DMS153 treated with DMSO at 0.1 percent for 48 hours (cell line): ENCODE results near the gene FAM89B.

Experiments used
- DNase-seq: peaks from one replicate; lab custom pipeline; 2025; ENCODE audit not compliant: unreplicated experiment; lab: John Stamatoyannopoulos, UW

Gene FAM89B

GRCh38 chr11:65588199-65589054, 16.1 kb downstream of the FAM89B start:
- DNase-seq: peak; percentile 1

DNA sequence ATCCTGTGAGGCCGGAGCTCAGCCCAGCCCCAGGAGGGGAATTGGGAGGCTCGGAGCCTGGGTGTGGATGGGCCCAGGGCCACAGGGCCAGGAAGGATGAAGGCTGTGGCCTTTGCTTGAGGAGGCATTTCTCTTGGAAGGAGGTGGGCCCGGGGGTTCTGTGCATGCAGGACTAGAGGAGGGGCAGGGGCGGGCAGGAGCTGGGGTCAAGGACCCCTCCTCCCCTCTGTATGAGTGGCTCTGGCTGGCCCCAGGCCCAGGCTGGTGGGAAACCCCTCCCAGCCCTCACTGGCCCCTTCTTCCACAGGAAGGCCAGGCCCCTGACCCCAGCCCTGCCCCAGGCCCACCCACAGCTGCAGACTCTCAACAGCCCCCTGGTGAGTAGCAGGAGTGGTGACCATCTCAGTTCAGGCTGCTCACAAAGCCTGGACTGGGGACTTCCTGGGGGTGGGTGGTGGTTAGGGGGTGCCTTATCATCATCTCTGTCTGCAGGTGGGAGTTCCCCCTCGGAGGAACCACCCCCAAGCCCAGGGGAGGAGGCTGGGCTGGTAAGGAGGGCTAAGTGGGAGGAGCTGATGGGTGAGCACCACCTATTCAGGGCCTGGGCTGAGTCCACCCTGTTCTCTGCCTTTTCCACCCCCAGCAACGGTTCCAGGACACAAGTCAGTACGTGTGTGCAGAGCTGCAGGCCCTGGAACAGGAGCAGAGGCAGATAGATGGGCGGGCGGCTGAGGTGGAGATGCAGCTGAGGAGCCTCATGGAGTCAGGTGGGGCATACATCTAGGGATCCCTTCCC, 17.3 kb downstream of the FAM89B start:
- no peak for DNase-seq

DNA sequence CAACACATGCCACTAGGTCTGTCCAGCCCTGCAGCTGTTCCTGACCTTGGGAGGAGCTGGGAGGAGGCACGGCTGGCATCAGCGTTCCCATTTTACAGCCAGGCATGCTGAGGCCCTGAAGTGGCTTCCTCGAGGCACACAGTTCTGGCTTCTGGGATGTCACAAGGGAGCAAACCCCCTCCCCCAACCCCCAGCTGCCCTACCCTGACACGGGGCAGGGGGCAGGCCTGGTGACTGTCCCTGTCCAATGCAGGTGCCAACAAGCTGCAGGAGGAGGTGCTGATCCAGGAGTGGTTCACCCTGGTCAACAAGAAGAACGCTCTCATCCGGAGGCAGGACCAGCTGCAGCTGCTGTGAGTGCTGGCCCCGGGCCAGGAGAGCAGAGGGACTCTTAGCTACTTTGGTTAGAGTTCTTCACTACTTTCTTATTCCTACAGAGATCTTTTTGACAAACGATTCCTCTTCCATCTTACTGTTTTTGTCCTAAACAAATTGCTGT, 18.0 kb downstream of the FAM89B start:
- DNase-seq: no peak

DNA sequence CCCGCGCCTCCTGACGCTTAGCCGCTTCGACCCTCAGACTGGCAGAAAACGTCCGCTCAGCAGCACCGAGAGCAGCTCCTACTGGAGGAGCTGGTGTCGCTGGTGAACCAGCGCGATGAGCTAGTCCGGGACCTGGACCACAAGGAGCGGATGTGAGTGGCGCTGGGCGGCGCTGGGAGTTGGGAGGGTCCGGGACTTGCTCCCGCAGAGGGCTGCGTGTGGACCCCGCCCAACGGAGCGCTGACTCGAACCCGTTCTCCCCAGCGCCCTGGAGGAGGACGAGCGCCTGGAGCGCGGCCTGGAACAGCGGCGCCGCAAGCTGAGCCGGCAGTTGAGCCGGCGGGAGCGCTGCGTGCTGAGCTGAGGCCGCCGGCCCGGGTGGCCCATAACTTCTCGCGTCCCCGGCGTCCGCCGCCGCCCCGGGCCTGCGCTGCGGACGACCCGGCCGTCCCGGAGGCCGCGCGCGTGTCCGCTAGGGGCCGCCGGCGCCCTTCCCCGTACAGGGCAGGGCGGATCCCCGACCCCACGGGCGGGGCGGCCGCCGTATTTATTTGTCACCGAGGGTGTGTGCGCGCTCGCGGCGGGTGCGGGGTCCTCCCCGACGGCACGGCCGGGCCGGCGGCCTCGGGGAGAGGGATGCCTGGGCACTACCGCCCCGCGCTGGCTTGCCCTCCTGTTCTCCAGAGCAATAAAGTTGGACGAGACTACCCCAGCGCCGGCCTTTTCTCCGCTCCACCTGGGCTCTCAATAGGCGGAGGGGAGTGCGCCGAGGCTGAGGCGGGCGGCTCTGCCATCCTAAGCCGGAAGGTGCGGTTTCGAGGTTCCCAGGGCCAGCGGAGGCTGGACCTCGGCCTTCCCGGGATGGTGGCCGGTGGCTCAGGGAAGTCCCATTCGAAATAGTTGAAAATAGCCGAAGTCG, 19.9 kb downstream of the FAM89B start:
- no peak for DNase-seq

GRCh38 chr11:65592858-65593517, 20.6 kb downstream of the FAM89B start:
- DNase-seq: no peak

DNA sequence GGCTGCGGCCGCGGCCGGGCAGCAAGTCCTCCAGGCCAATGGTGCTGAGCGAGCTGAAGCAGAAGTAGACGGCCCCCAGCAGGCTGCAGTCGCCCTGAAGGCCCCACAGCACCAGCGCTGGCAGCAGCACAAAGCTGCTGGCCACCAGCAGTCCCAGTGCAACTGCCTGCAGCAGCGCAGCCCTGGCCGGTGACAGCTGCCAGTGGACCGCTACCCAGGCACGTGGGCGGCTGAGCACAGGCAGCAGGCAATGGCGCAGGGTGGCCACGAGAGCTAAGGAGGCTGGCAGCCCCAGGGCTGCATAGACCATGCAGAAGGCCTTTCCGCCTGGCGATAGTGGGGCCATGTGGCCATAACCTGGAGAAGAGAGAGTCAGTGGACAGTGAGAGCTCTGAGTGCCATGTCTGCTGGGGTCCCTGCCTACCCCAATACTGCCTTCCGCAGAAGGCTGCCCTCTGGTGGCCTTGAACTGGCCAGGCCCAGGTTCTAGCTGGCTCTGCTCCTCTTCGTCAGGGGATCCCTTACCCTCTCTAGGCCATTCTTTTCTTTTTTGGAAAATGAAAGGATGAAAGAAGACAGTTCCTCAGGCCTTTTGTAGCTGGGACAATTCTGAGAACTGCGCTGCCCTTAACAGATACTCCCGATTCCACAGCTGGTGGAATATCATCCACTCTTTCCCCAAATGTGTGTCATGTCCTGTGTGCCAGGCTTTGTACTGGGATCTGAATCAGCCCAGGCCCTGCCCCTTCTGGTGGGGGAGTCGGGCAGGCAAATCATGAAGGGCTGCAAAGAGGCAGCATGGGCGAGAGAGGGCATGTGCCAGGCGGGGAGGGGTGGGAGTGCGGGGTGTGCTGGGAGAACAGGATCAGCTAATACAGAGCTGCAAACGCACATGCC, 21.4 kb downstream of the FAM89B start:
- no peak for DNase-seq

- no peak for DNase-seq
These were observed 22.8 kb downstream of the FAM89B start for GRCh38 chr11:65595131-65595530.

DNA sequence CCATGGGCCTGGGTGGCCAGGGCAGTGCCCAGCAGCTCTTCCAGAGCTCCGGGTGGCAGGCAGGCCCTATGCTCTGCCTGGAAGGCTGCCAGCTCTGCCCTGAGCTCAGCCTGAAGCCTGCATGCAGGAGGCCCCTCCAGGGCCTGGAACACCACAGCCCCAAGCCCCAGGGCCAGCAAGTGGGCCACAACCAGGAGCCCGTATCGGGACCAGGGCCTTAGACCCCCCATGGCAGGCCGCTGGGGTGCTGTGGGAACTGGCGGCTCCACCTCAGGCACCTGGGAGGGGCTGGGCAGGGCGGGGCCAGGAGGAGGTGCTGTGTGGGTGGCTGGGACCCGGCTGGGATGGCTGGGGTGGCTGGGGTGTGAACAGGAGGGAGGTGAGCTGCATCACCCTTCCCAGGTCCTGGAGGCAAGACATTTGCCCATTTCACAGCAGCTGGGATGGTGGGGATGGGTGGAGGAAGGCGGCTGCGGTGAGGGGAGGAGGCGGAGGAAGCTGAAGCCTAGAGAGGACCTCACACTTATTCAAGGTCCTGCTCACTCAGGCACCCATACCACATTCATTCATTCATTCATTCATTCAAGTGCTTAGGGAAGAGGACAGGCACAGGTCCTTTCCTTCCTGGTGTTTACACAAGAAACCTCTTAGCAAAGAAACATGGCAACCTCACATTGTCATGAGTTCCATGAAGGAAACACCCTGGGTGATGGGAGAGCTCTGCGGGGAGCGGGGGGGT, 23.4 kb downstream of the FAM89B start, which contains the start of gene KCNK7:
TSS of gene KCNK7 (minus strand) at position 258 of the 739 bp plus-strand sequence. CDS start at position 230, 28 bp downstream.
- DNase-seq: no peak

DNA sequence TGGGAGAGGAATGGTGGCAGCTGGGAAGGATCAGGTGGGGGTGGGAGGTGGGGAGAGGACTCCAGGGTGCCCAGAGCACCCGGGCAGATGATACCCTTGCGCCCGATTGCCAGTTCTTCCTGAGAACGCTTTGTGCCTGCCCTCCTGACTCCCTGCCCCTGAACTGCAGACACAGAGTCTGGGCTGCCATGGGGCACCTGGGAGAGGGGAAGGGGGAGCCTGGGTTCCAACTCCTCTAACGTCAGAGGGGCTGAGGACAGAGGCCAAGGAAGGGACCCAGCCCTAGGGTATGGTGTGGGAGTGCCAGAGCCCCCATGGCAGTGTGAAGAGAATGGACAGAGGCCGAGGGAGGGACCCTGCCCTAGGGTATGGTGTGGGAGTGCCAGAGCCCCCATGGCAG, 24.2 kb downstream of the FAM89B start:
- DNase-seq: no peak

- DNase-seq: no peak
These were observed 25.9 kb downstream of the FAM89B start for GRCh38 chr11:65598258-65598699.

GRCh38 chr11:65599216-65599954, 27.0 kb downstream of the FAM89B start:
- DNase-seq: no peak

DNA sequence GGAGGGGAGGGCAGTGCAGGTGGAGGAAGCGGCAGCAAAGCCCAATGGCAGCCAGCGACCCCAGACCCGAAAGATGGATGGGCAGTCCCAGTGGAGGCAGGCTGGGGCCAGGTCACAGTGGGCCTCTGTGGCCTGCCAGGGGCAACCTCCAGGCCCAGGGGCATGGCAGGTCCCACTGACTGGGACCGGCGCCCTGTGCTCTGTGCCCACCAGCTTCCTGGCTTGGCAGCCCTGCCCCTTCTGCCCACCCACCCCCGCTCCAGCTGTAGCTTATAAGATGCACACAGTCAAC, 27.6 kb downstream of the FAM89B start:
- DNase-seq: no peak

DNA sequence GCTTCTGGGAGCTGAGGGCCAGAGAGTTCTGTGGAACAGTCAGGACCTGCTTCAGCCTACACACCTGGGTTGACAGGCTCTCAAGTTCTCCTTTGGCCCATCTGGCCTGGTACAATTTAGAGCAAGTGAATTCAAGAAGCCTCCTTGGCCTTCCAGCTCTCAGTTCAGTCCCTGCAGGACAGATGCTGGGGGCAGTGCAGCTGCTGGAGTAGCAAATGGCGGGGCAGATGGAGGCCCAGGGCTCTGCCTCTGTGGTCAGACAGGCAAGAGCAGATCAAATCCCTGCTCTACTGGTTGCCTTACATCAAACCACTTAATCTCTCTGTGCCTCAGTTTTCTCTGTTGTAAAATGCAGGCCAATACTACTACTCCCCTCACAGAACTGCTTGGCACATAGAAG, 31.9 kb downstream of the FAM89B start:
- no peak for DNase-seq

- peak; percentile 93 for DNase-seq
These were observed 34.7 kb downstream of the FAM89B start for GRCh38 chr11:65606876-65607613.

DNA sequence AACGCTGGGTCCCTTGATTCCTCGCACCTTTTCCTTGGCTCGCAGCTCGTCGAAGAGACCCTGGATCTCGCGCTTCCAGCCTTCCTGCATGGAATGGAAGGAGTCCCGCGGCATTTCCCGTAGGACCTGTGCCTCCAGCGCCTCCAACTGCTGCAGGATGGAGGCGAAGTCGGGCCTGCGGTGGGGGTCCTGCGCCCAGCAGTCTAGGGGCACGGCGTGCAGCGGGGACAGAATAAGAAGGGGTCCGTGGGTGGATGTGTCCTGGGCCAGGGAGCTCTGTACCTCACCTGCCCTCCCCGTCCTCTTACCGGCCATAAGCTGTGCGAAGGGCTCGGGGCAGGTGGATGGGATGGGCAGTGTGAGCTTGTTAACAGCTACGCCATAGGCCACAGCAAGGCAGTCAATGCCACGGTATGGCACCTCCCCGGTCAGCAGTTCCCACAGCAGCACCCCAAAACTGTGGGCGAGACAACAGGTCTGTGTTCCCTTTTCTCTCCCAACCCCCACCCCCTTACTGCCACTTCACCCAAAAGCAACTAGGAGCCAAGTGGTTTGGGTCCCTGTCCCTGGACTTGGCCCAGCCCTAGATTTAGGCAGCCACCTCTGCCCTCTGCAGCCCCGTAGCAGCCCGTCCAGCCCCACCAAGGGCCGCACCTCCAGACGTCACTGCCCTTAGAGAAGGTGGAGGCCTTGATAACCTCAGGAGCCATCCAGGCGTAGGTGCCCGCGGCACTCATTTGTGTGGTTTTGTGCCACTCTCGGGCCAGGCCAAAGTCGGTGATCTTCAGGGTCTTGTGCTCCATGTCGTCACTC, 35.5 kb downstream of the FAM89B start:
- no peak for DNase-seq

- DNase-seq: no peak
These were observed 36.9 kb downstream of the FAM89B start for GRCh38 chr11:65609229-65609628.

GRCh38 chr11:65609665-65610064, 37.3 kb downstream of the FAM89B start:
- no peak for DNase-seq
